Measurements from ENCODE around the gene PRDM2.

PRDM2 gene

GRCh38 chr1:13769212-13769611, 69.2 kb downstream of the PRDM2 start:
- no peak for DNase-seq

- DNase-seq, result no peak
Measured at GRCh38 chr1:13769830-13770229, 69.8 kb downstream of the PRDM2 start.

GRCh38 chr1:13770743-13771142, 70.8 kb downstream of the PRDM2 start:
- no peak for DNase-seq

- no peak for DNase-seq
Measured at GRCh38 chr1:13771745-13772144, 71.8 kb downstream of the PRDM2 start.

- no peak for DNase-seq
Measured at GRCh38 chr1:13772271-13772670, 72.3 kb downstream of the PRDM2 start.

GRCh38 chr1:13774121-13774520, 74.1 kb downstream of the PRDM2 start:
- DNase-seq, result no peak

- DNase-seq, result no peak
Measured at GRCh38 chr1:13775459-13775858, 75.5 kb downstream of the PRDM2 start.

- no peak for DNase-seq
Measured at GRCh38 chr1:13775916-13776315, 75.9 kb downstream of the PRDM2 start.

GRCh38 chr1:13778431-13778830, 78.4 kb downstream of the PRDM2 start:
- DNase-seq, result no peak

- no peak for DNase-seq
Measured at GRCh38 chr1:13779930-13780329, 79.9 kb downstream of the PRDM2 start.

- DNase-seq, result no peak
Measured at GRCh38 chr1:13780780-13781179, 80.8 kb downstream of the PRDM2 start.

GRCh38 chr1:13781228-13781627, 81.2 kb downstream of the PRDM2 start:
- no peak for DNase-seq

- no peak for DNase-seq
Measured at GRCh38 chr1:13781907-13782633, 82.1 kb downstream of the PRDM2 start.

GRCh38 chr1:13782634-13783360, 82.8 kb downstream of the PRDM2 start:
- no peak for DNase-seq

- DNase-seq, result no peak
Measured at GRCh38 chr1:13783551-13783950, 83.6 kb downstream of the PRDM2 start.

GRCh38 chr1:13784971-13785370, 85.0 kb downstream of the PRDM2 start:
- DNase-seq, result no peak

GRCh38 chr1:13786541-13786940, 86.6 kb downstream of the PRDM2 start:
- no peak for DNase-seq

- DNase-seq, result no peak
Measured at GRCh38 chr1:13788795-13789194, 88.8 kb downstream of the PRDM2 start.

GRCh38 chr1:13790290-13791030, 90.5 kb downstream of the PRDM2 start:
- DNase-seq, result no peak

GRCh38 chr1:13792419-13792818, 92.4 kb downstream of the PRDM2 start:
- no peak for DNase-seq

GRCh38 chr1:13793088-13793730, 93.2 kb downstream of the PRDM2 start:
- DNase-seq, result no peak

- DNase-seq, result no peak
Measured at GRCh38 chr1:13794231-13795187, 94.5 kb downstream of the PRDM2 start.

Data from NCI-H2081 (cell line).